HL-60 (cell line): ENCODE measurements around the gene TSPAN1.

Experiments
- DNase-seq, 2 experiments: peaks; one replicate each; pipeline ENCODE4 v3.0.0-alpha.2; 2010 to 2020; ENCODE audit warnings: low read depth in 1 of 2, low spot score in 1 of 2
- H3K27ac ChIP-seq: fragments of 250-450 bp; sonication (Bioruptor Pico); replicated peaks from 2 replicates; pipeline ENCODE4 v1.5.1; 2020; ENCODE audit warnings: mild to moderate bottlenecking, moderate library complexity
- H3K27me3 ChIP-seq: fragments of 250-450 bp; sonication (Bioruptor Pico); 2 replicates; pipeline ENCODE4 v1.5.1; 2021; ENCODE audit warnings: mild to moderate bottlenecking, moderate library complexity; ENCODE audit not compliant: insufficient read depth, poor library complexity, severe bottlenecking
- H3K4me3 ChIP-seq: replicated peaks from 2 replicates; pipeline ENCODE4 v1.5.1; 2011; ENCODE audit warnings: mild to moderate bottlenecking, control low read depth, low read length; ENCODE audit not compliant: insufficient read depth
- CTCF ChIP-seq: IDR thresholded peaks from one replicate; pipeline ENCODE4 v1.5.1; 2011; ENCODE audit warnings: low read length, control low read depth, inconsistent platforms; ENCODE audit not compliant: insufficient read depth
- GABPA ChIP-seq: IDR thresholded peaks from 2 replicates; pipeline ENCODE4 v1.6.1; 2012; ENCODE audit warnings: low read depth
- POLR2AphosphoS5 ChIP-seq: IDR thresholded peaks from 2 replicates; pipeline ENCODE4 v1.6.1; 2012; ENCODE audit warnings: low read depth
- REST ChIP-seq: IDR thresholded peaks from 2 replicates; pipeline ENCODE4 v1.6.1; 2012; ENCODE audit warnings: low read depth; ENCODE audit not compliant: insufficient replicate concordance
- SPI1 ChIP-seq: IDR thresholded peaks from 2 replicates; pipeline ENCODE4 v1.6.1; 2012; ENCODE audit warnings: low read depth, mild to moderate bottlenecking, borderline replicate concordance

The TSPAN1 gene

GRCh38 chr1:46179138-46180081 is 4.5 kb downstream of the TSPAN1 start:
- peak; percentile 63 to 71 for DNase-seq
- TF ChIP-seq REST (no peak), CTCF (peak; percentile 62)
- Histone ChIP-seq H3K4me3 (no peak overlapping the region), H3K27ac (no peak overlapping the region), H3K27me3 (no peaks in the 10 kb centered on the region)

- DNase-seq: no peak
- Histone ChIP-seq H3K27ac (no peak overlapping the region), H3K4me3 (no peak overlapping the region), H3K27me3 (no peaks in the 10 kb centered on the region)
- TF ChIP-seq CTCF (no peak), POLR2AphosphoS5 (no peak), GABPA (no peak), SPI1 (no peak), REST (no peak)
Measured at GRCh38 chr1:46180082-46180616, 5.3 kb downstream of the TSPAN1 start.

- H3K27ac ChIP-seq: no peak overlapping the region
- no peaks in the 10 kb centered on the region for H3K27me3 ChIP-seq
- TF ChIP-seq POLR2AphosphoS5: no peak
- no peak for TF ChIP-seq SPI1
- TF ChIP-seq REST: no peak
- no peak for TF ChIP-seq GABPA
- TF ChIP-seq CTCF: no peak
- H3K4me3 ChIP-seq: no peak overlapping the region
- no peak for DNase-seq
Measured at GRCh38 chr1:46181343-46182260, 6.7 kb downstream of the TSPAN1 start.
